ENCODE measurements around the gene NDUFA6.
"Not testable (repeated sequence)": the region's sequence is repeated elsewhere in the genome, so short reads cannot be mapped to it uniquely, and the experiment has no call there.

Gene NDUFA6

GRCh38 chr22:42131562-42131961, 41.0 kb upstream of the NDUFA6 start:
- no peak overlapping the region for H3K14ac ChIP-seq (ENCODE audit: low read length in 2 of 2)
- H3K4me2 ChIP-seq (ENCODE audit: low read length, poor library complexity, severe bottlenecking) = no peak overlapping the region
- H3K4me3 ChIP-seq (ENCODE audit: insufficient read depth in 1 of 2, low read depth in 1 of 2, low read length in 2 of 2) = no peak overlapping the region
- H3K9ac ChIP-seq (ENCODE audit: low read length) = no peak overlapping the region
- H3K27ac ChIP-seq (ENCODE audit: low read length, poor library complexity, severe bottlenecking) = no peak overlapping the region
- no peak overlapping the region for H2BK120ac ChIP-seq (ENCODE audit: low read depth, low read length)
- H2BK12ac ChIP-seq (ENCODE audit: low read length in 2 of 2) = no peak overlapping the region
- no peak overlapping the region for H2BK5ac ChIP-seq (ENCODE audit: low read depth, low read length, poor library complexity, severe bottlenecking)
- no peak for DNase-seq
- H3K27me3 ChIP-seq (ENCODE audit: control insufficient read depth in 1 of 2, insufficient read depth in 1 of 2, low read length in 2 of 2) = peaks cover 0 to 19% of the 10 kb centered on the region in 2 experiments
- no peak overlapping the region for H2AFZ ChIP-seq (ENCODE audit: low read depth, low read length)
- H4K91ac ChIP-seq (ENCODE audit: low read length) = no peak overlapping the region
- H3K9me3 ChIP-seq (ENCODE audit: control insufficient read depth, low read length) = no peaks in the 10 kb centered on the region
- no peak overlapping the region for H2AK5ac ChIP-seq (ENCODE audit: low read length, severe bottlenecking)
- H3K4me1 ChIP-seq (ENCODE audit: control insufficient read depth, insufficient read depth, low read depth, low read length) = no peaks in the 10 kb centered on the region
- H3K36me3 ChIP-seq (ENCODE audit: control insufficient read depth in 1 of 2, insufficient read depth in 2 of 2, low read depth in 1 of 2, low read length in 2 of 2) = no peaks in the 10 kb centered on the region
- H3K23ac ChIP-seq (ENCODE audit: low read length in 2 of 2) = no peak overlapping the region
- H3K4ac ChIP-seq (ENCODE audit: low read depth in 1 of 2, low read length in 2 of 2) = no peak overlapping the region
- no peak overlapping the region for H2BK15ac ChIP-seq (ENCODE audit: low read depth, poor library complexity, severe bottlenecking)
- no peak overlapping the region for H4K8ac ChIP-seq (ENCODE audit: low read length)
- WGBS = 95% methylated on average over 7 of the region's 8 CpGs
- H3K79me1 ChIP-seq (replicated peaks; ENCODE audit: low read length, poor library complexity, severe bottlenecking) = no peaks in the 10 kb centered on the region
- no peak overlapping the region for H3K18ac ChIP-seq (ENCODE audit: low read depth in 1 of 2, low read length in 2 of 2)

- H3K27ac ChIP-seq (ENCODE audit: low read length, poor library complexity, severe bottlenecking); H4K91ac ChIP-seq (ENCODE audit: low read length); H3K9ac ChIP-seq (ENCODE audit: low read length); H3K9me3 ChIP-seq (ENCODE audit: control insufficient read depth, low read length); H3K4me3 ChIP-seq (ENCODE audit: insufficient read depth in 1 of 2, low read depth in 1 of 2, low read length in 2 of 2); H3K18ac ChIP-seq (ENCODE audit: low read depth in 1 of 2, low read length in 2 of 2); H3K36me3 ChIP-seq (ENCODE audit: control insufficient read depth in 1 of 2, insufficient read depth in 2 of 2, low read depth in 1 of 2, low read length in 2 of 2); H3K4ac ChIP-seq (ENCODE audit: low read depth in 1 of 2, low read length in 2 of 2); H3K79me1 ChIP-seq (replicated peaks; ENCODE audit: low read length, poor library complexity, severe bottlenecking); H2BK120ac ChIP-seq (ENCODE audit: low read depth, low read length); H2BK15ac ChIP-seq (ENCODE audit: low read depth, poor library complexity, severe bottlenecking); H4K8ac ChIP-seq (ENCODE audit: low read length); H2BK5ac ChIP-seq (ENCODE audit: low read depth, low read length, poor library complexity, severe bottlenecking); H2AFZ ChIP-seq (ENCODE audit: low read depth, low read length); H3K4me2 ChIP-seq (ENCODE audit: low read length, poor library complexity, severe bottlenecking); H3K23ac ChIP-seq (ENCODE audit: low read length in 2 of 2); H2AK5ac ChIP-seq (ENCODE audit: low read length, severe bottlenecking); H3K4me1 ChIP-seq (ENCODE audit: control insufficient read depth, insufficient read depth, low read depth, low read length); H3K14ac ChIP-seq (ENCODE audit: low read length in 2 of 2); DNase-seq; H2BK12ac ChIP-seq (ENCODE audit: low read length in 2 of 2): not testable (repeated sequence)
- 69% methylated on average over 2 of the region's 14 CpGs for WGBS
- H3K27me3 ChIP-seq (ENCODE audit: control insufficient read depth in 1 of 2, insufficient read depth in 1 of 2, low read length in 2 of 2) = peaks cover 0 to 19% of the 10 kb centered on the region in 2 experiments
Observed at GRCh38 chr22:42130639-42131431, 40.3 kb upstream of the NDUFA6 start, which contains the start of gene CYP2D6. Gene CYP2D6 (minus strand): TSS chr22:42130810. CDS start chr22:42130791, 19 bp downstream.

- H3K9me3 ChIP-seq (ENCODE audit: control insufficient read depth, low read length); H2BK15ac ChIP-seq (ENCODE audit: low read depth, poor library complexity, severe bottlenecking); H3K4me1 ChIP-seq (ENCODE audit: control insufficient read depth, insufficient read depth, low read depth, low read length); H2BK120ac ChIP-seq (ENCODE audit: low read depth, low read length); H3K18ac ChIP-seq (ENCODE audit: low read depth in 1 of 2, low read length in 2 of 2); H4K91ac ChIP-seq (ENCODE audit: low read length); H3K36me3 ChIP-seq (ENCODE audit: control insufficient read depth in 1 of 2, insufficient read depth in 2 of 2, low read depth in 1 of 2, low read length in 2 of 2); H2BK5ac ChIP-seq (ENCODE audit: low read depth, low read length, poor library complexity, severe bottlenecking); H3K79me1 ChIP-seq (replicated peaks; ENCODE audit: low read length, poor library complexity, severe bottlenecking); H4K8ac ChIP-seq (ENCODE audit: low read length); DNase-seq; H3K14ac ChIP-seq (ENCODE audit: low read length in 2 of 2); H3K4me2 ChIP-seq (ENCODE audit: low read length, poor library complexity, severe bottlenecking); H3K23ac ChIP-seq (ENCODE audit: low read length in 2 of 2); H3K9ac ChIP-seq (ENCODE audit: low read length); H3K4ac ChIP-seq (ENCODE audit: low read depth in 1 of 2, low read length in 2 of 2); H2AK5ac ChIP-seq (ENCODE audit: low read length, severe bottlenecking); H2BK12ac ChIP-seq (ENCODE audit: low read length in 2 of 2); H2AFZ ChIP-seq (ENCODE audit: low read depth, low read length); H3K27ac ChIP-seq (ENCODE audit: low read length, poor library complexity, severe bottlenecking); H3K4me3 ChIP-seq (ENCODE audit: insufficient read depth in 1 of 2, low read depth in 1 of 2, low read length in 2 of 2): not testable (repeated sequence)
- peaks cover 0 to 19% of the 10 kb centered on the region in 2 experiments for H3K27me3 ChIP-seq (ENCODE audit: control insufficient read depth in 1 of 2, insufficient read depth in 1 of 2, low read length in 2 of 2)
- no CpG with 5 or more reads among the region's 7 CpGs for WGBS
Observed at GRCh38 chr22:42130182-42130581, 39.6 kb upstream of the NDUFA6 start.

GRCh38 chr22:42128776-42129694, 38.5 kb upstream of the NDUFA6 start:
- not testable (repeated sequence) for H3K4me3 ChIP-seq (ENCODE audit: insufficient read depth in 1 of 2, low read depth in 1 of 2, low read length in 2 of 2); H3K14ac ChIP-seq (ENCODE audit: low read length in 2 of 2)

More at GRCh38 chr22:42128776-42129694, 38.5 kb upstream of the NDUFA6 start:
- H3K27me3 ChIP-seq (ENCODE audit: control insufficient read depth in 1 of 2, insufficient read depth in 1 of 2, low read length in 2 of 2); H2AFZ ChIP-seq (ENCODE audit: low read depth, low read length); H3K36me3 ChIP-seq (ENCODE audit: control insufficient read depth in 1 of 2, insufficient read depth in 2 of 2, low read depth in 1 of 2, low read length in 2 of 2); H3K4me2 ChIP-seq (ENCODE audit: low read length, poor library complexity, severe bottlenecking); H4K91ac ChIP-seq (ENCODE audit: low read length); H2BK12ac ChIP-seq (ENCODE audit: low read length in 2 of 2); H3K9ac ChIP-seq (ENCODE audit: low read length); H2BK120ac ChIP-seq (ENCODE audit: low read depth, low read length); H3K23ac ChIP-seq (ENCODE audit: low read length in 2 of 2); DNase-seq; H3K4ac ChIP-seq (ENCODE audit: low read depth in 1 of 2, low read length in 2 of 2); H2BK5ac ChIP-seq (ENCODE audit: low read depth, low read length, poor library complexity, severe bottlenecking); H3K79me1 ChIP-seq (replicated peaks; ENCODE audit: low read length, poor library complexity, severe bottlenecking); H3K9me3 ChIP-seq (ENCODE audit: control insufficient read depth, low read length); H3K18ac ChIP-seq (ENCODE audit: low read depth in 1 of 2, low read length in 2 of 2); H2BK15ac ChIP-seq (ENCODE audit: low read depth, poor library complexity, severe bottlenecking); H2AK5ac ChIP-seq (ENCODE audit: low read length, severe bottlenecking); H4K8ac ChIP-seq (ENCODE audit: low read length); H3K27ac ChIP-seq (ENCODE audit: low read length, poor library complexity, severe bottlenecking); H3K4me1 ChIP-seq (ENCODE audit: control insufficient read depth, insufficient read depth, low read depth, low read length): not testable (repeated sequence)
- 94% methylated on average over 32 of the region's 65 CpGs for WGBS

Measured in mesenchymal stem cell (in vitro differentiated cells and primary cell).